GM21723 (cell line): ENCODE results near the gene PALD1.

Source experiments
- ATAC-seq: cut with Tn5 transposase; IDR thresholded peaks from one replicate; pipeline ENCODE4 v1.9.1; 2021; ENCODE audit warnings: mild to moderate bottlenecking, moderate library complexity; ENCODE audit not compliant: unreplicated experiment

PALD1 gene

DNA sequence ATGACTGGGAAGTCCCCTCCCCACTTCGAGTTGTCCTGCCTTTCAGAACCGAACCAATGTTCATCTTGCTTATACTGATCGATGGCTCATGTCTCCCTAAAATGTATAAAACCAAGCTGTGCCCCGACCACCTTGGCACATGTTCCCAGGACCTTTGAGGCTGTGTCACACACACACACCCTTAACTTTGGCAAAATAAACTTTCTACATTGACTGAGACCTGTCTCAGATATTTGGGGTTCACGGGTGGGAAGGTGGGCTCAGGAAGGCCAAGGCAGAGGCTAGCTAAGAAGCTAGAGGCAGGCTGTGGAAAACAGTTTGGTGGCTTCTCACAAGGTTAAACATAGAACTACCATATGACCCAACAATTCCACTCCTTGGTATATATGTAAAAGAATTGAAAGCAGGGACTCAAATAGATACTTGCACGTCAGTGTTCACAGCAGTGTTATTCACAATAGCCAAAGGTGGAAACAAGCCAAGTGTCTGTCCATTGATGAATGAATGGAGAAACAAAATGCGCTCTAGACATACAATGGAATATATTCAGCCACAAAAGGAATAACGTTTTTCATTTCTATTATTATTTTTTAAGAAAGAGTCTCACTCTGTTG lies 108.6 kb downstream of the PALD1 start:
- ATAC-seq = peak; percentile 64

DNA sequence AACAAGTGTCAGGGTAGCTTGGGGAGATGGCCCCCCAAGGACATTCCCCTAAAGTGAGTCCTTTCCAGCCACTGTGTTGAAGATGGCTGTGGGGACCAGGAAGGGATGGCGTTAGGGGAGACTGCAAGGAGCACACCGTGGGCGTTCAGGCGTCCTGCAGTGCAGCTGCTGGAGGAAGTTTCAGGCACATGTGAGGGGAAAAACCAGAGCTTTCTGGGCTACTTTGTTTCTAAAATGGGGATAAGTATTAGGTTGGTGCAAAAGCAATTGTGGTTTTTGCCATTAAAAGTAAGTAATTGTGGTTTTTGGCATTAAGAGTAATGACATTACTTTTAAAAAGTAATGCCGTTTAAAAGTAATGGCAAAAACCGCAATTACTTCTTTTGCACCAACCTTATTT lies 109.7 kb downstream of the PALD1 start:
- ATAC-seq = peak; percentile 42

DNA sequence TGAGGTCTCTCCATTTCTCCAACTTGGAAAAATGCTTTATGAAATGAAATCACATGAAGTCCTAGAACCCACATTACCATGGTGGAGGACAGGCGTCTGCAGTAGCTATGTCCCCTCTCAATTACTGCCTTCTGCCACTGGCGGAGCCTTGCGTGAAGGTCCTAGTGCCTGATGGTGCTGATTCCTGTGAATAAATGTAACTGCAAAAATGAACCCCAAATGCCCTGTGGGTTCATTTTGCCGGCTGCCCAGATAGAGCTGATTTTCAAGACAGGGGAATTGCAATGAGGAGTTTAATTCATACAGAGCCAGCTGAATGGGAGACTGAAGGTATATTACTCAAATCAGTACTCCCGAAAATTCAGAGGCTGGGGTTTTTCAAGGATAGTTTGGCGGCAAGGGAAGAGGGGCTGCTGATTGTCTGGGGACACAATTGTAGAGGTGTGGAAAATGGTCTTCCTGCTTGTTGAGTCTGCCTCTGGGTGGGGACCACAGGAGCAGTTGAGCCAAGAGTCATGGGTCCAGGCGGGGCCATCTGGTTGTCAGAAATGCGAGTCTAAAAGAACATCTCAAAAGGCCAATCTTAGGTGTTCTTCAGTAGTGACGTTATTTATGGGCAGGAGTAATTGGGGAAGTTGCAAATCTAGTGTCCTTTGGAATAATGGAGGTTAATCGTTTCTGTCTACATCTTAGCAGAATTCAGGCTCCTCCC lies 110.4 kb downstream of the PALD1 start:
- ATAC-seq = no peak

DNA sequence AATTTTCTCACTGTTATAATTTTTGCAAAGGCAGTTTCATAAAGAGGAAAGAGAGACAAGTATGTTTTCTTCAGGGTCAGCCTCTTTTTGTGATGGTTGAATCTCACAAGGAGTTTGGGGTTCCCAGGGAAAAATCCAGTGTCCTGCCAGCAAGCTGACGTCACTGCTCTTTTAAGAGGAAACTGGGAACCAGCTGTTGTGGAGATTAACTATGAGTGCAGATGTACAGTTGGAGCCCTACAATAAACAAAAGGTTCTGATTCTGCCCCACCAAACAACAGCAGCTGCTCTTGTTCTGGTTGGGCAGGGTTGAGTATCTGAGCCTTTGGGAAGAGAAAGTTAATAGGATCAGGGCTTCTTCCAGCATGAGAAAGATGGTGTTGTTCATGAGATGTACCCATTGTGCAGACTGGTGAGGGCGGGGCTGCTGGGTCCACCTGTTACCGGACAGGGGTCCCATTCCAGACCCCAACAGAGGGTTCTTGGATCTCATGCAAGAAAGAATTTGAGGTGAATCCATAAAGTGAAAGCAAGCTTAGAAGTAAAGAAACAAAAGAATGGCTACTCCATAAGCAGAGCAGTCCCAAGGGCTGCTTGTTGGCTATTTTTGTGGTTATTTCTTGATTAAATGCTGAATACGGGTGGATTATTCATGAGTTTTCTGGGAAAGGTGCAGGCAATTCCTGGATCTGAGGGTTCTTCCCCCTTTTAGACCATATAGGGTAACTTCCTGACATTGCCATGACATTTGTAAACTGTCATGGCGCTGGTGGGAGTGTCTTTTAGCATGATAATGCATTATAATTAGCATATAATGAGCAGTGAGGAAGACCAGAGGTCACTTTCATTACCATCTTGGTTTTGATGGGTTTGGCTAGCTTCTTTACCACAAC lies 111.4 kb downstream of the PALD1 start:
- ATAC-seq = no peak

DNA sequence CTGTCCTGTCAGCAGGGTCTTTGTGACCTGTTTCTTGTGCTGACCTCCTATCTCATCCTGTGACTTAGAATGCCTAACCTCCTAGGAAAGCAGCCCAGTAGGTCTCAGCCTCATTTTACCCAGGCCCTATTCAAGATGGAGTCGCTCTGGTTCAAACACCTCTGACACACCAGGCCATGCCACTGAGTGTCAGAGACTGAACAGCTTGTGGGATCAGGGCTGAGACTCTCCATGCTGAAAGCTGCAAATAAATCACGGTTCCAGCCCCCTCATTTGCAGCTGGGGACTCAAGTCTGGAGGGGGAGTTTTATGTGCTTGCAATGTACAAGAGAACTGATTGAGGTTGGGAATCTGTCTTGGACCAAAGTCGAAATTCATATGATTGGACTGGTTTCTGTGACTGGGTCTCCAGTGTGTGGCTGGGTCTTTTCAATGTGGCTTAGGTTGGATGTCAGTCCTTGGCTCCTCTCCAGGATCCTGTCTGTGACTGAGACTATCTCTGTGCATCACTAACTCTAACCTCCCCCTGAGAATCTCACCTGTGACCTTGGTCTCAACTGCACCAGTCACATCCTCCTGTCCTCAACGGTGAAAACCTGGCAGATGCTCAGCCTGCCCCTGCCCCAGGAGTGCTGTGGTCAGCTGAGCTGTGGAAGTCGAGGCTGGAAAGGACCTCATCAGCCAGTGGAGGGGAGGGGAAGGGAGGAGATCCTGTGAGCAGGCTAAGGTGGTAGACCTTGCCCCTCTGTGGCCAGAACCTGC lies 112.3 kb downstream of the PALD1 start:
- peak; percentile 35 for ATAC-seq

DNA sequence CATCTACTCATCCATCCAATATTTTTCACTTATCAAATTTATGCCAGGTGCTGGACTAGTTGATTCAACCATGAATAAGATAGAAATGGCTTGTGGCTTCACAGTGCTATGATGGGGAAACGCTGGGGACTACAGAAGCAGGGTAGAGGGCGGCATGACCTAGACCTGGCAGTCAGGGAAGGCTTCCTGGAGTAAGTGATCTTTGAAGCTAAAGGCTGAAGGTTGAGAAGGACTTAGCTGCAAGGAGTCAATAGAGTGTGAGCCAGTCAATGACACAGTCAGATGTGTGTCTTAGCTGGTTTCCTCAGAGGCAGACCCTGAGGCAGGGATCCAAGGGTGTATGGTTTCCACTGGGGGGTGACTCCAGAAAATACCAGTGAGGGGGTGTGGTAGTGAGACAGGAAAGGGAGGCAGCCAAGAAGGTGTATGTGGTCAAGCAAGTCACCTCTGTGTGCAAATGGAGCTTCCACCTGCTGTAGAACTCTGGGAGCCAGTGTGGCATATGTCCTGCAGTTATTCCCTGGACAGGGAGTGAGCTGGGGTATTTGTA lies 113.7 kb downstream of the PALD1 start:
- no peak for ATAC-seq

DNA sequence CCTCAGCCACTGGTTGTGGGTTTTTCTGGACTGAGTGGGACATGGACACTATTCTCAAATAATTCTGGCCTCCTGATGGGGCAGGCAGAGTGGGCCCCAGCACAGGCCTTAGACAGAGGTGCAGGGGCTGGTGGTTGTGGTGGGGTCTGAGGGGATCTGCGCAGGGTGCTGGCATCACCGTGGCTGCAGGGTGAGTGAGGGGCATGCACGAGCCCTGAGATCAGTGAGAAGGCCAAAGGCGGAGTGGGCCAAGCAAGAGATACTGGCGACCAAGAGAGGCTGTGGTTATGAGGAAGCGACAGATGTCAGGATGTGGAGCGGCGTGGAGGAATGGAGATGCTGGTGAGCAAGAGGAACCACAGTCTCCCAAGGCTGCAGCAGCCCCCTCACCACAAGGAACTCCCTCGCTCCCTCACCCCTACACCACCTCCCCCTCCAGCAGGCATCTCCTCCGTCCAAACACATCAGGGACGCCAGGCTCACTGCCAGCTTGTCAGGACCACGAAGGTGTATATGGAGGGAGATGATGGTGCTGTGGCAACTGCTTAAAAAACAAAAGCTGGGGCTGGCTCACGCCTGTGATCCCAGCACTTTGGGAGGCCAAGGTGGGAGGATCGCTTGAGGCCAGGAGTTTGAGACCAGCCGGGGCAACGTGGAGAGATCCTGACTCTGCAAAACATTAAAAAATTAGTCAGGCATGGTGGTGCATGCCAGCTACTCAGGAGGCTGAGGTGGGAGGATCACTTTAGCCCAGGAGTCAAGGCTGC lies 114.4 kb downstream of the PALD1 start:
- ATAC-seq = no peak

DNA sequence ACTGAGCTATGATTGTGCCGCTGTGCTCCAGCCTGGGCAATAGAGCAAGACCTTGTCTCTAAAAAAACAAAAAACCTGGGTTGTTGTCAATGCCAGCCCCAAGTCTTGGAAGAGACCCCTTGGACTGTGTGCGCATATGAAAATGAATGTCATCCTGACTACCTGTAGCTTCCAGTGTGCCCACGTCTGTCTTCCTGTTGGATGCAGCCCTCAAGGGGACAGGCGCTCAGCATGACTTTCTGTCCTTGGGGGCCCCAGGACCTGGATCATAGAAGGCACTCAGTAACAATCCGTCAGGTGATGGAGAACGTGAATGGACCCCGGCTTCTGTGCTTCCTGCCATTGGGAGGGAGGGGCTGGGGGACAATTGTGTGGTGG lies 114.9 kb downstream of the PALD1 start:
- ATAC-seq = no peak

DNA sequence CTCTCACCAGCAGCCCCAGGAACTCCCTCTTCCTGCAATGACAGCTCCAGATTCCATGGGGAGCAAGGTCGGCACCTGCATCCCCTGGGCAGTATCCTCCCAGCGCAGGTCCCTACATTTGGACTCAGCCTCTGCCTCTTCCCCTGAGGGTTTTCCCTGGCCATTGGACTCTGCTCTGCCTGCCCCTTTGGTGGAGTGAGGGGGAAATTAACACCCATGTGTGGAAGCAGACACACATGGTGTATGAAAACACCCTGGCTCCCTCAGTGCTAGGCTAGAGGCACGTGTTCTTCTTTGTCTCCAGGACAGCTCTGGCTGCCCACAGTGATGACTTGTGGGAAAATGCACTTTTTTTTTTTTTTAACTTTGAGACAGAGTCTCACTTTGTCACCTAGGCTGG lies 115.6 kb downstream of the PALD1 start:
- no peak for ATAC-seq

DNA sequence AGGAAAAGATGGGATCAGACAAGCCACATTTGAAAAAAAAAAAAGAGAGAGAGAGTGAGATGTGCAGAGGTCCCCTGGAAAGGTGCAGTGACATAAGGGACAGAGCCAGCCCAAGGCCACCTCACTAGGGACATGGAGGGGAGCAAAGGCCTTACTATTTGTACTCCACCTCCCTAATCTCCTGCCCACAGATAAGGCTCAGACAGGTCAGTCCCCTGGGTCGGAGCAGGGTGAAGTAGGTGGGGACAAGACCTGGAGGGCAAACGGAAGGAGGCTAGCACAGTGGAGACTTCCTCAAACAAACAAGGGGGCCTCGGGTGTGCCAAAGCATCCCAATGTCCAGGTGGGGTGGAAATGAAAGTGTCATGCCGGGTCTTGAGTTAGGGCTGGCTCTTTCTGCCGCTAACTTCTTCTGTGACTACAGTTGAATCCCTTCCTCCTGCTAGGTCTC lies 117.0 kb downstream of the PALD1 start:
- ATAC-seq = no peak

DNA sequence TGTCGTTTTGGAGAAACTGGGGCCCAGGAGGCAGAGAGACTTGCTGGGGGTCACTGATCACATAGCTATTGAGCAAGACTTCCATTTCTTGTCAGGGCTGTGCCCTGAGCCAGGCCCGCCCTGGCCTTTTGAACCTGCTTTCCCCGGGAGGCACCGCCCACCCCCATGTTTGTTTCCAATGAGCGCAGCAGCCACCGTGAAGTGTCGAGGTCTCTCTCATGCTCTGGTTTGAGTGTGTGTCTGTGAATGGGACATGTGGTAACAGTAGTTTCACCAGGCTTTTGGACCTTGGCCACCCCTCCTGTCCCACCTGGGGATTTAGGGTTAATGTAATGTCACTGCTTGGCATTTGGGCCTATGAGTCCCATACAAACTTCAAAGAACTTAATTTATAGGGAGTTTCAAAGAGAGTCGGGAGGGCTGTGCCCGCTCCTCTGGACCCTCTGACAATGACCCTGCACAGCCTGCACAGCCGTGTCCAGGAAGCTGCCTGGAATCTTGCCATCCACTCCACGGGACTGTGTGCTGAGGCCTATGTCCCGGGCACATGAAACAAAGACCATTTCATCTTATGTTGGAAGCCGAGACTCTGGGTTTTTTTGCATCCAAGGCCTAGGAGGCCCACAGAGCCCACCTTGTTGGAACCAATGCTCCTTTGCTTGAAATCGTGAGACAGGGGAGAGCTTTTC lies 117.7 kb downstream of the PALD1 start:
- no peak for ATAC-seq

DNA sequence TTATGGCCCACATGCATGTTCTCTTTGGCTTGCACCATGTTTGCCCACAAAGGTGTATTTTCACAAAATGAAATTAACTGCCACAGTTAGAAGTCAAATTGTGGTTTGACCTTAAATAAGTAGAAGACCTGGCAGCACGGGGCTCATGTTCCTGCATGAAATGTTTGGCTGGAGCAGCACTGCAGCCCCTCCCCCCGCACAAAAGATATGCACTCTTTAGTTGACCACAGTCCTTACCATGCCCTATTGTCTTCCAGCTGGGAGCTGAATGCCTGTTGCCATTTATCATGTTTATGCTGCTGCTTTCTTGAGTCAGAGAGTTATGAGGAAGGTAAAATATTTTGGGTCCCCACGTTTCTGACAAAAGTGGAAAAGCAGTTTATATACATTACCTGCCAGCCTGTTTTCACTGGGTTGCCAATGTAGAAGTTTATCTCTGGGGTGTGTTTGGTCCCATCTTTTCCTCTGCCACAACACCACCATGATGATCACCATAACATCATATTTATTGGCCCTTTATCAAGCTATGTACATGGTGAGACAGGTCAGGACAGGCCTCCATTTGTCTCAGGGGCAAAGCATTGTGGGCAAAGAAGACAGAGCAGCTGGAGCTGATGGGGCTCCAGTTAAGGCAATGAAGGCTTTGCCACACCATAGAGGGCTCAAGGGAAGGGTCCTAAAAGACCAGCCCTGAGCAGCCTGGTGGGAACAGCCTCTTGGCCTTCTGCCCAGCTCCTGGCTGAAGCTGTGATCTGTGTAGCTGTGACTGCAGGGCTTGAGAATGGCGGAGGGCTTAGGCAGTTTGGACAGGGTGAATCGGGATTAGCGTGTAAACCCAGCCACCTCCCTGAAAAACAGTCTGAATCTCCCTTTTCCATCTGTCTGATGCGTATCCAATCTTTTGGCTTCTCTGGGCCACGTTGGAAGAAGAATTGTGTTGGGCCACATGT lies 118.6 kb downstream of the PALD1 start:
- ATAC-seq = no peak

DNA sequence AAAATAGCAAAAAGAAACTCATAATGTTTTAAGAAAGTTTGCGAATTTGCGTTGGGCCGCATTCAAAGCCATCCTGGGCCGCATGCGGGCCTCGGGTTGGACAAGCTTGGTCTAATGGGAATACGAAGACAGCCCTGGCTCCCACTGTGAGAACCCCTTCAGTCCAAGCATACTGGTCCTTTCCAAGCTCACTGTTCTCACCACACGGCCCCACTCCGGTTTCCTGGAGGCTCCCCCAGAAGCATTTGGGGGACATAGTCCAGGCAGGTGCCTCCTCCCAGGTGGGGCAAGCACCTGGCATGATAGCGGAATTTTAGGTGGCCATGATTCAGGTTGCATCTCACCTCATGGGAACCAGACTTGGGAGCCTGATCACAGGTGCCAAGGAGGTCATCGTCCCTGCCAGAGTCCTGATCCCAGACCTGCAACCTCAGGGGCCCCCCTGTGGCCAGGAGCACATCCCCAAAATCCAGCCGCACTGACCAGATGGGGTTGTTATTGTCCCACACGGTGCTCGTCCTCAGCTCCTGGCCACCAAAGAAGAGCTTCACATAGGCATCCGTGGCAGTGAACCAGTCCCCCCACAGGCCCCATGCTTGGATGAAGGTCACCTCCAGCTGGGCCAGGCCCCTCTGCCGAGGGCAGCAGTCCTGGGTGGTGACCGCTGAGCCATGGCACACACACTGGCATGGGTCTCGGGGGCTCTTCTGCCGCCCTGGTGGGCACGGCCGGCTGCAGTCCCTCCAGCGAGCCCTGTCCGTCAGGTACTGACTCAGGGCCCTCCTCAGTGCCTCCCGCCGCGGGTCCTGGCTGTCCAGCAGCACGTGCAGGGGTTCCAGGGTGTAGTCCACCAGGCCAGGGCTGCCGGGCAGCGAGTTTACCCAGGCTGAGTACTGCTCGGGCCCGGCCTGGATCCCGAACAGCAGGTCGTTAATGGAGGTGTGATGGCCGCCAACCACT lies 119.6 kb downstream of the PALD1 start:
- no peak for ATAC-seq

DNA sequence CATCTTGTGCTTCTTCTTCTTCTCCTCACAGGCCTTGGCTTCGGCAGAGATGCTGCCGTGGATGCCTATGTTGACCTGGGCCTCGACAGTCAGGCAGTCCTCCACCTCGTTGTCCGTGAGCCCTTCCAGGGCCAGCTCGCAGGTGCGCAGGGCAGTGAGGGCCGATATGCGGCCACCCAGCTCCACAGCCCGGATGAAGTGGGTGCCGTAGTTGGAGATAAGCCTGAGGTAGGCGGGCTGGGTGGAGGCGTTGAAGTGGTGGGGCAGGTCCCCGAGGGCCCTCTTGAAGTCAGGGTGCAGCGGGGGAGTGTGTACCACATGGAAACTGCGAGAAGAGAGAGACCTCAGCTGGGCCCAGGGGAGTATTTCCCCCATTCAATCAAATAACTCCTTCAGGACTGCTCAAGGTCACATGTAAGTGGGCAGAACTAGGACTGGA lies 120.3 kb downstream of the PALD1 start:
- ATAC-seq = no peak

DNA sequence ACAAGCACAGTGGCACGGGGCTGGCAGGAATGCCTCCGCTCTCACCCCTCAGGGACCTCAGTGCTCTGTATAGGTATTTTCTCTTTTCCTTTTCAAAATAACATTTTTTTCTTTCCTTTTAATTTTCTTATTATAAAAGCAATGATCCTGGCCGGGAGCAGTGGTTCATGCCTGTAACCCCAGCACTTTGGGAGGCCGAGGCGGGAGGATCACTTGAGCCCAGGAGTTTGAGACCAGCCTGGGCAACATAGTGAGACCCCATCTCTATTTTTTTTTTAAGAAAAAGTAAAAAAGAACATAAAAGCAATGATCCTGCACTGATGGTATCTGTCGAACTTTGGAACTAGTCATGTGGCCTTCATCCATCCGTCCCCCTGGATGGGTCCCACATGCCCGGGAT lies 120.8 kb downstream of the PALD1 start:
- no peak for ATAC-seq

DNA sequence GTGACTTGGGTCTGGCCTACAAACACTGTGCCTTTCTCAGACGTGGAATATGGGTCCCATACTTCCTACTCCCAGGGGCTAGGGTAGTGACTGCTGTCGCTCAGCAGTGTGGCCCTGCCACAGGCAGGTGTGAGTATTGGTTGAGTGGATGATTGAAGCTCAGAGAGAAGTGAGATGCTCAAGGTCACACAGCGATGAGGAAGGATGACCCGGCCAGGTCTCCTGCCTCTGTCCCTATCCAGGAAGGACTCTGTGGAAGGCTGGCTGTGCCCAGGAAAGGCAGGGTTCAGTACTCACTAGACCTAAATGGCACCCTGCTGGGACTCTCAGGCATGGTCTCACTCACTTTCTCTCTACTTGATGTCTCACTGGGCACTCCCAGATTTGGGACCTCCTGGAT lies 121.2 kb downstream of the PALD1 start:
- no peak for ATAC-seq
